GM18498 (cell line): ENCODE measurements around the gene MYH10.

Source experiments
- ATAC-seq: cut with Tn5 transposase; IDR thresholded peaks from one replicate; pipeline ENCODE4 v1.9.1; 2021; ENCODE audit warnings: mild to moderate bottlenecking, moderate library complexity; ENCODE audit not compliant: unreplicated experiment

Gene MYH10

GRCh38 chr17:8477715-8478441 is 152.6 kb downstream of the MYH10 start:
- no peak for ATAC-seq

DNA sequence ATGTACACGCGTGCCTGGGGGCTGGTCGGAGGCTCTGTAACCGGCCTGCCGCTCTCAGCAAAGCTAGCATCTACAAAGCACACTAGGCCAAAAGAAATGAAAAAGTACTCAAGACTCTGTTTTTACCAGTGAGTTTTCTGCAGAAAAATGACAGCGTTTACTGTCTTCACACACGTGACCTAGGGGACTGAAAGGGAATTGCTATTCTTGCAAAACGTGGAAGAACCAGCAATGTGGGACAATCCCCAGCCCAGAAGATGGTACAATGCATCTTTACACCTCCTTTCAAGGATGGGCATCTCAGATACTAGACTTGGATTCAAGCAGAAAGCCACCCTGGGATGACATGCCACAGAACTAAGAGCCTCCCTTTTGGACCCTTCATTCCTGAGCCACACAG is 153.4 kb downstream of the MYH10 start:
- no peak for ATAC-seq

DNA sequence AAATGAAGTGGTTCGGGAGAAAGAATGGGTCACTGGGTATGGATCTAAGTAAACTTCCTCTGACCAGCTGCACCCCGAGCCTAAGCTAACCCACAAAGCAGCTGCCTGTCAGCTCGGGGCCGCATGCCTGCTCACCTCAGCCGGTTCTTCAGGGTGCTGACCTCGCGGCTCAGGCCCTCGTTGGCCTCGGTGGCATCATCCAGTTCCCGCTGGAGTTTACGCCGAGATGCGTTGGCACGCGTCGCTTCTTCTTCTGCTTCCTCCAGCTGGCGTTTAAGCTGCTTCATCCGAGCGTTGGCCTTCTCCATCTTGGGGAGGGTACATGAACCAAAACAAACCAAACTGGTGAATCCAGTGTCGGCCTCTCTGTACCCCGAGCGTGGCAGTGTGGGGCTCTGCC is 153.8 kb downstream of the MYH10 start:
- ATAC-seq: no peak

DNA sequence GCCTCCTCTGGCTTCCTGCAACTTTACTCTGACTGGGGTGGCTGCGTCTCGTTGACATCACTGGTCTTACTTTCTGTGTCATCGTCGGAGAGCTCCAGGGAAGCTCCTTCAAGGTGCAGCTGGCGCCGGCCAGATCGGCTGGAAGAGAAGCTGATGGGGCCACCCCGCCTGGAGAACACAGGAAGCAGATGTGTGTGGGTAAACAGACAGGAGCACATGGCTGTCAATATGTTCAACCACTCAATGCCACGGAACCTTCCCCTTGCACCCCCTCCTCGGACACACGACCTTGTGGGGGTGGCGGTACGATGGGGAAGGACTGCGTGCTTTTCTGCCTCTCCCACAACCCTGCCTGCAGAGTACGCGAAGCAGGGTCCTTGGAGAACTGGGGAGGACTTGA is 154.7 kb downstream of the MYH10 start:
- ATAC-seq: no peak

DNA sequence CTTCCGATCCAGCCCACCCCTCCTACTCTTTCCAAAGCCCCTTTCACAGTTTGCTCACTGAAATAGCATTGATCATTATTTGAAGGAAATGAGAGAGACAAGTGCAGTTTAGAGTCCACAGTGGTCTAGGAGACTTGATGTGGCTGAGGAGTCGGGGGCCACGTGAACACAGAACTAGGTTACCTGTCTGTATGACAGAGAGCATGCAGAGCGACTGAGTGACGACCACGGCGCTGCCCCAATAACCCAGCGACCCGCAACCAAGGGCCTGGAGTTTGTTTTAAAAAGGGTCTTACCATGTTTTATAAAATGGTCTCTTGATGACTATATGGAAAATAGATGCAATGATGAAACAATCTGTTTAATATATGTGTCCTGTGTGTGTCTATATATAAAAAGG is 155.3 kb downstream of the MYH10 start:
- no peak for ATAC-seq

GRCh38 chr17:8474826-8475225 is 155.7 kb downstream of the MYH10 start:
- no peak for ATAC-seq

GRCh38 chr17:8473451-8474192 is 156.9 kb downstream of the MYH10 start:
- no peak for ATAC-seq

GRCh38 chr17:8472663-8473062 is 157.9 kb downstream of the MYH10 start:
- ATAC-seq: no peak

- ATAC-seq: no peak
Observed at GRCh38 chr17:8470447-8471047, 160.0 kb downstream of the MYH10 start.

- no peak for ATAC-seq
Observed at GRCh38 chr17:8469964-8470363, 160.6 kb downstream of the MYH10 start.

DNA sequence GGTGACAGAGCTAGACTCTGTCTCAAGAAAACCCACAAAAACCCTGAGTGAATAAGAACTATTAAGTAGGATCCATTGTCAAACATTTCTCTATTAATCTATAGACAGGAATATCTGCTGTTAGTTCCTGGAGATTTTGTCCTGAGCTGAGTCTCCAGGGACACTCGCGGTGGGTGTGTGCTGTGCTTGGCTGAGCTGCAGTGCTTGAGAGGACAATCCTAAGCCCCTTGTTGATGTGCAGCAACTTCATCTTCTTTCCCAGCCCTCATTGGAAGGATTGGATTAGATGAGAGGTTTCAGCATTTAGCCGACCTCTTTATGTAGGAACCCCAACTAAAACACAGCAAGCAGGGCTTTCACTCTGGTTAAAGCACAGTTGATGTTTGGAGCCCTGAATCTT is 161.5 kb downstream of the MYH10 start:
- ATAC-seq: no peak

GRCh38 chr17:8468127-8468526 is 162.4 kb downstream of the MYH10 start:
- no peak for ATAC-seq

DNA sequence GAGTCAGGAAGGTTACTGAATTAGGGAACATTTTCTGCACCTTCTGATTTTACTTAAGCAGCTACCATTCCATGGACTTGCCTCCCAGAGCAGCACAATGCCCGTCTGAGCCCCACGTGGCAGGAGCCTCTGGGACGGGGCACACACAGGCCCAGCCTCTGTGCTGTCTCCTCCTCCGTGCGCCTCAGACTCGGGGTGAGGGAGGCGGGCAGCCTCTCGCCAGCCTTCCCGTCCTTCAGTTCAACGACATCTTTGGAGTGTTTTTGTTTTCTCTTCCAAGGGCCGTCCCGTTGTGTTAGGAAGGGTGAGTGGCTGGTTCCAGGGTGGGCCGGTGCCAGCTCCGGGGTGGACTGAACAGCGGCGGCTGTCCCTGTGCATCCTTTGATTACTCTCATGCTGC is 163.0 kb downstream of the MYH10 start:
- no peak for ATAC-seq

GRCh38 chr17:8466873-8467272 is 163.7 kb downstream of the MYH10 start:
- ATAC-seq: no peak

- no peak for ATAC-seq
Observed at GRCh38 chr17:8466456-8466855, 164.1 kb downstream of the MYH10 start.

- no peak for ATAC-seq
Observed at GRCh38 chr17:8465759-8466158, 164.8 kb downstream of the MYH10 start.

DNA sequence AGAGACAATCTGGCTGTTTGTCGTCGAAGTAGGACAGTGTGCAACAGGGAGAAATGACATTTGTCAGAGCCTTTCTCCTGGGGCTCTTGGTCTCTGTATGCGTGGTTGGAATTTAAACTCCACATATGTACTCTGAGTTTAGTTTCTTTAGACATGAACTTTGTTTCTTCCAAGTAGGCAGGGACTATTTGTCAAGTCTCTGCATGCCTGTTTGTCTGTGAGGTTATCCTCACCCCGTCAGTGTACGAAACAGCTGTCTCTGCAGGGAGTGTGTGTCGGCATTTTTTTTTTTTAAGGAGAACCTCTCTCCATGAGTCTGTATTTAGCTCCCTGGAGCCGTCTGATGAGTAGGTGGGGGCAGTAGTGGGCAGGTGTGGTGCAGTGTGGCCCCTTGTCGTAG is 165.2 kb downstream of the MYH10 start:
- no peak for ATAC-seq

GRCh38 chr17:8464941-8465340 is 165.6 kb downstream of the MYH10 start:
- ATAC-seq: no peak

DNA sequence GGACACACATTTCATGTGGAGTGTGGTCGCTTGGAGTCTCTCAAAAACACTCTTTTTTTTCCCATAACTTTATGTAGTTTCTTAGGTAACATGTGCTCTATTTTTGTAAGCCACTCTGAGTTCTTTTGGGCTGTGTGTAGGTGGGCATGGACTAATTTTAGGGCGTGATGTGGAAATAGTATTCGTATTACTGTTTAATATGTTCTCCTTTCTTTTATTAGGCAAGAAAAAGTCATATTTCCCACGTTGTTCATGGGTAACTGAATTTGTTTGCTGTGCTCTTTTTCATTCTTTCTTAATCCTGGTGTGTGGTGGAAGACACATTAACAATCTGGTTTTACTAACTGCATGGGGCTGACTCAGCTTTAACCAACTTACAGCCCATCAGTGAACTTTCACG is 167.4 kb downstream of the MYH10 start:
- ATAC-seq: no peak

DNA sequence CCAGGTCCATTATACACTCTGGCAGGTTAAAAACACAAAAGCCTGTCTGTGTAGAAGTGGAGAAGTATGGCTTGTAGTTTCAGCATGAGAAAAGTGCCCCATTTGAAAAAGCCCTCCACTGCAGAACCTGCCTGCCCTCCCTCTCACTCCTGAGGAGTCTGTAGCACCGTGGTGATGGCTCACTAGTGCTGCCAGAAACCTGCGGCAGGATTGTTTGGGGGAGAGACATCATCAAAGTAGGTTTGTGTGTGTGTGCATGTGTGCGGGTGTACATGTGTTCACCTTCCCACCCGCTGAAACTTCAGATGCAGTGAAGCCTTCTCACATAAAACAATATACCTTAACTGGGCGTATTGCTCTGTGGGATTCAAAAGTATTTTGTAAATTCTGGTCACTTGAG is 168.0 kb downstream of the MYH10 start:
- ATAC-seq: no peak

GRCh38 chr17:8459831-8460230 is 170.7 kb downstream of the MYH10 start:
- no peak for ATAC-seq

DNA sequence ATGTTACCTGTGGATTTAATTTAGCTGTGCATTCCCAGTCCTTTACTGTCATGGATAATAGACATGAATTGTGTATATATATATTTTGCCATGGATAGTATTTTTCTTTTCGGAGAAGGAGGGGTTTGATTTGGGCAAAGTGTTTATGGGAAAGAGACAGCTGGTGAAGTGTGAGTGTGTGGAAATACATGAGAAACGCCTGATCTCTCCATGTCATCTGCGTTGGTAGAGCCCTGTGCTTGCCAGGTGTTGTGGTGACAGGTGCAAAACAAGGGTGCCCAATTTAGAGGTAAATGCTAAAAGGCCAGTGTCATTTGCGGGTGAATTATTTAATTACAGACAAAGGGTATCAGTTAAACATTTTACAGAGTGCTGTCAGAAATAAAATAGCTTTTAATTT is 171.4 kb downstream of the MYH10 start:
- ATAC-seq: no peak
